BJ (cell line): ENCODE measurements around the gene PDZK1IP1. TPM values are rescaled to one million over a fixed set of nuclear protein-coding genes. Genes with fewer than 3 reads are reported as not detected.

Experiments used
- CTCF ChIA-PET: fragments of 350-600 bp; formaldehyde crosslinking; extraction: SDS; loops from one replicate; lab custom pipeline; 2021; ENCODE audit warnings: antibody characterized with exemption, inconsistent platforms; lab: Yijun Ruan, JAX
- POLR2A ChIA-PET: fragments of 300-600 bp; sonication (Branson Sonifier 250); formaldehyde crosslinking; extraction: SDS; loops from one replicate; lab custom pipeline; 2021; ENCODE audit warnings: antibody characterized with exemption; lab: Charles Lee
- DNase-seq: peaks from one replicate; pipeline ENCODE4 v3.0.0-alpha.2; 2011; ENCODE audit warnings: low read depth
- H3K27me3 ChIP-seq: 2 replicates; pipeline ENCODE4 v1.6.0; 2011; ENCODE audit warnings: low read length; ENCODE audit not compliant: control insufficient read depth, insufficient read depth
- H3K36me3 ChIP-seq: 2 replicates; pipeline ENCODE4 v1.5.1; 2011; ENCODE audit warnings: low read length; ENCODE audit not compliant: control insufficient read depth, insufficient read depth
- H3K4me3 ChIP-seq: 2 replicates; pipeline ENCODE4 v1.5.1; 2011; ENCODE audit warnings: low read depth, mild to moderate bottlenecking, control low read depth, low read length
- CTCF ChIP-seq: IDR thresholded peaks from 2 replicates; pipeline ENCODE4 v1.5.1; 2011; ENCODE audit warnings: low read depth, mild to moderate bottlenecking, control low read depth, inconsistent platforms, low read length, moderate library complexity; ENCODE audit not compliant: insufficient read depth
- polyA plus RNA-seq: library from polyadenylated mRNA; depleted of rRNA; stranded (reverse); fragments of >200 nt; gene quantifications from 2 replicates; pipeline ENCODE4 v1.2.3, GENCODE V29; 2011

The PDZK1IP1 gene
- polyA plus RNA-seq, 1 experiment = not detected

- peaks cover 3% of the 10 kb centered on the region; the same call in 1 of the 2 replicates for H3K27me3 ChIP-seq
- no peaks in the 10 kb centered on the region for H3K36me3 ChIP-seq
- no peak overlapping the region for H3K4me3 ChIP-seq
- ChIA-PET POLR2A (no interaction called here), CTCF (interaction anchor here (2.1 kb wide), 1 partner anchor 8 kb away, joined by 16 read pairs; no protein-coding TSS in a partner anchor)
- TF ChIP-seq CTCF = no peak
- DNase-seq = no peak
Measured at GRCh38 chr1:47187231-47187925, 2.5 kb downstream of the PDZK1IP1 start.

- no peak for TF ChIP-seq CTCF
- CTCF ChIA-PET = interaction anchor here (2.1 kb wide), 1 partner anchor 7 kb away, joined by 16 read pairs; no protein-coding TSS in a partner anchor
- Histone ChIP-seq H3K27me3 (peaks cover 3% of the 10 kb centered on the region), H3K4me3 (no peak overlapping the region), H3K36me3 (no peaks in the 10 kb centered on the region)
- no peak for DNase-seq
- POLR2A ChIA-PET = no interaction called here
Measured at GRCh38 chr1:47186267-47187185, 3.3 kb downstream of the PDZK1IP1 start.

- TF ChIP-seq CTCF = no peak
Measured at GRCh38 chr1:47184822-47185677, 4.8 kb downstream of the PDZK1IP1 start.

GRCh38 chr1:47184090-47184821, 5.6 kb downstream of the PDZK1IP1 start:
- Histone ChIP-seq H3K27me3 (peaks cover 3% of the 10 kb centered on the region), H3K4me3 (no peak overlapping the region), H3K36me3 (no peaks in the 10 kb centered on the region)
- TF ChIP-seq CTCF = no peak
- POLR2A ChIA-PET = no interaction called here
- DNase-seq = no peak
- CTCF ChIA-PET = interaction anchor here (0.6 to 3.6 kb wide), 7 partner anchors 8 to 531 kb away, joined by 3 to 35 read pairs (median 3); no protein-coding TSS in a partner anchor

More at GRCh38 chr1:47184822-47185677, 4.8 kb downstream of the PDZK1IP1 start:
- POLR2A ChIA-PET = no interaction called here
- peaks cover 3% of the 10 kb centered on the region for H3K27me3 ChIP-seq
- no peak for DNase-seq
- CTCF ChIA-PET = interaction anchor here (0.6 to 3.6 kb wide), 5 partner anchors 8 to 236 kb away, joined by 3 to 35 read pairs (median 3); no protein-coding TSS in a partner anchor
- H3K36me3 ChIP-seq = no peaks in the 10 kb centered on the region
- no peak overlapping the region for H3K4me3 ChIP-seq
